ENCODE results near the gene PDLIM4. TPM values are rescaled to one million over a fixed set of nuclear protein-coding genes. Genes with fewer than 3 reads are reported as not detected.

PDLIM4 gene
- total RNA-seq, 6 experiments from 2014 or later: 2.5 to 26.4 (median 23.7) TPM

- no peak for TF ChIP-seq CTCF (IDR thresholded peaks at IDR 0.05)
- peaks cover 4% of the 10 kb centered on the region; the same call in 1 of the 2 replicates for H3K36me3 Mint-ChIP-seq (ENCODE audit: low read depth)
- H3K4me3 Mint-ChIP-seq: no peak overlapping the region
- no peak overlapping the region for H3K27ac Mint-ChIP-seq
- no peaks in the 10 kb centered on the region for H3K27me3 Mint-ChIP-seq (ENCODE audit: insufficient read depth)
- no peaks in the 10 kb centered on the region for H3K9me3 Mint-ChIP-seq
- H3K4me1 Mint-ChIP-seq (ENCODE audit: low read depth): peaks cover 34% of the 10 kb centered on the region
- no peak for DNase-seq
Measured at GRCh38 chr5:132313961-132314432, 56.5 kb downstream of the PDLIM4 start.

GRCh38 chr5:132315529-132316067 lies 58.1 kb downstream of the PDLIM4 start:
- Mint-ChIP-seq H3K27ac (no peak overlapping the region), H3K4me1 (ENCODE audit: low read depth) (peaks cover 23% of the 10 kb centered on the region), H3K4me3 (no peak overlapping the region), H3K27me3 (ENCODE audit: insufficient read depth) (no peaks in the 10 kb centered on the region), H3K9me3 (no peaks in the 10 kb centered on the region), H3K36me3 (ENCODE audit: low read depth) (peaks cover 4% of the 10 kb centered on the region; the same call in 1 of the 2 replicates)
- no peak; the same call in 1 of the 2 replicates for TF ChIP-seq CTCF (IDR thresholded peaks at IDR 0.05)
- no peak for DNase-seq

- Mint-ChIP-seq H3K36me3 (ENCODE audit: low read depth) (0 out of 2 replicates have a peak, but pooled peaks cover 4% of the 10 kb centered on the region), H3K9me3 (no peaks in the 10 kb centered on the region), H3K4me1 (ENCODE audit: low read depth) (peaks cover 18% of the 10 kb centered on the region), H3K4me3 (no peak overlapping the region), H3K27me3 (ENCODE audit: insufficient read depth) (no peaks in the 10 kb centered on the region), H3K27ac (no peak overlapping the region)
- no peak for DNase-seq
- TF ChIP-seq CTCF (IDR thresholded peaks at IDR 0.05): no peak
Measured at GRCh38 chr5:132319975-132320374, 62.5 kb downstream of the PDLIM4 start.

GRCh38 chr5:132321109-132321721 lies 63.7 kb downstream of the PDLIM4 start:
- no peak for TF ChIP-seq CTCF (IDR thresholded peaks at IDR 0.05)
- DNase-seq: no peak
- H3K27ac Mint-ChIP-seq: no peak overlapping the region
- H3K36me3 Mint-ChIP-seq (ENCODE audit: low read depth): 0 out of 2 replicates have a peak, but pooled peaks cover 4% of the 10 kb centered on the region
- no peaks in the 10 kb centered on the region for H3K9me3 Mint-ChIP-seq
- H3K27me3 Mint-ChIP-seq (ENCODE audit: insufficient read depth): no peaks in the 10 kb centered on the region; the same call in 1 of the 2 replicates
- H3K4me1 Mint-ChIP-seq (ENCODE audit: low read depth): peaks cover 18% of the 10 kb centered on the region
- no peak overlapping the region for H3K4me3 Mint-ChIP-seq

- Mint-ChIP-seq H3K4me3 (no peak overlapping the region), H3K4me1 (ENCODE audit: low read depth) (peaks cover 18% of the 10 kb centered on the region), H3K36me3 (ENCODE audit: low read depth) (0 out of 2 replicates have a peak, but pooled peaks cover 4% of the 10 kb centered on the region), H3K9me3 (no peaks in the 10 kb centered on the region), H3K27me3 (ENCODE audit: insufficient read depth) (no peaks in the 10 kb centered on the region; the same call in 1 of the 2 replicates), H3K27ac (no peak overlapping the region)
- no peak for DNase-seq
- no peak for TF ChIP-seq CTCF (IDR thresholded peaks at IDR 0.05)
Measured at GRCh38 chr5:132322266-132322665, 64.8 kb downstream of the PDLIM4 start.

Small RNAs within 50 kb of the gene (microRNA-seq; reads per million reads assigned to microRNA genes)
- gene MIR6830: not detected

Other genes starting within 250 kb of the PDLIM4 start
- gene ACSL6, start 246.0 kb upstream of the PDLIM4 start, total RNA-seq (2021; fragmentation: NEBNext Ultra II Directional; extraction: Animal tissue kit (Norgen Biotek cat#: 25700)): not detected
- gene IL3, start 197.0 kb upstream of the PDLIM4 start, total RNA-seq (2021; fragmentation: NEBNext Ultra II Directional; extraction: Animal tissue kit (Norgen Biotek cat#: 25700)): not detected
- gene CSF2, start 183.9 kb upstream of the PDLIM4 start, total RNA-seq (2021; fragmentation: NEBNext Ultra II Directional; extraction: Animal tissue kit (Norgen Biotek cat#: 25700)): under 1 TPM in 1 of 6 experiments, not detected in 5; 0.21 TPM
- 100 to 1,000 TPM; 136 to 198 (median 142) TPM for gene P4HA2, start 29.8 kb upstream of the PDLIM4 start, total RNA-seq (2021; fragmentation: NEBNext Ultra II Directional; extraction: Animal tissue kit (Norgen Biotek cat#: 25700))
- 10 to 100 TPM; 10.8 to 12.6 (median 11.4) TPM for gene SLC22A4, start 36.7 kb downstream of the PDLIM4 start, total RNA-seq (2021; fragmentation: NEBNext Ultra II Directional; extraction: Animal tissue kit (Norgen Biotek cat#: 25700))
- gene SLC22A5, start 112.0 kb downstream of the PDLIM4 start, total RNA-seq (2021; fragmentation: NEBNext Ultra II Directional; extraction: Animal tissue kit (Norgen Biotek cat#: 25700)): 1 to 10 TPM; 3.8 to 5.6 (median 4.9) TPM
- gene IRF1, start 233.1 kb downstream of the PDLIM4 start, total RNA-seq (2021; fragmentation: NEBNext Ultra II Directional; extraction: Animal tissue kit (Norgen Biotek cat#: 25700)): 10 to 100 TPM in 5 of 6 experiments, 1 to 10 TPM in 1; 9.8 to 19.7 (median 17.3) TPM

Measured in HFFc6 (cell line).